A673 (cell line): ENCODE measurements around the gene SNRPA1. TPM values are rescaled to one million over a fixed set of nuclear protein-coding genes. Genes with fewer than 3 reads are reported as not detected.
A peak's percentile ranks its signal among the peaks of the same experiment; 100 is the strongest.

Experiments
- BruUV-seq: library from RNA; stranded (reverse); fragments of 400-500 nt; replicated peaks from 2 replicates; lab custom pipeline; 2021; lab: Mats Ljungman, UMichigan
- CTCF ChIA-PET: fragments of 300-600 bp; sonication (Branson Sonifier 250); formaldehyde crosslinking; loops from one replicate; lab custom pipeline; 2022; ENCODE audit warnings: antibody characterized with exemption; lab: Charles Lee
- POLR2A ChIA-PET: fragments of 300-600 bp; sonication (Branson Sonifier 250); formaldehyde crosslinking; loops from one replicate; lab custom pipeline; 2022; ENCODE audit warnings: antibody characterized with exemption; ENCODE audit not compliant: low non-redundant PET; lab: Charles Lee
- DNase-seq: peaks from one replicate; pipeline ENCODE4 v3.0.0-alpha.2; 2015; ENCODE audit warnings: low spot score
- H3K27ac ChIP-seq: fragments of 200-600 bp; sonication (generic); 2 replicates; pipeline ENCODE4 v1.5.1; 2016; ENCODE audit warnings: mixed run types, low read depth, mild to moderate bottlenecking, mixed read lengths, antibody characterized with exemption, low read length; ENCODE audit not compliant: poor library complexity, severe bottlenecking
- H3K27me3 ChIP-seq: fragments of 200-600 bp; sonication (generic); replicated peaks from 2 replicates; pipeline ENCODE4 v1.6.1; 2017; ENCODE audit warnings: mixed run types, low read depth, mild to moderate bottlenecking, mixed read lengths, antibody characterized with exemption, low read length; ENCODE audit not compliant: insufficient read depth, poor library complexity
- H3K36me3 ChIP-seq: fragments of 200-600 bp; sonication (generic); 2 replicates; pipeline ENCODE4 v1.6.1; 2016; ENCODE audit warnings: mixed run types, mild to moderate bottlenecking, mixed read lengths, antibody characterized with exemption, low read length; ENCODE audit not compliant: insufficient read depth, poor library complexity, severe bottlenecking
- H3K4me1 ChIP-seq: fragments of 200-600 bp; sonication (generic); 2 replicates; pipeline ENCODE4 v1.6.1; 2017; ENCODE audit warnings: mixed run types, mild to moderate bottlenecking, mixed read lengths, antibody characterized with exemption, low read length; ENCODE audit not compliant: insufficient read depth, poor library complexity, severe bottlenecking
- H3K4me3 ChIP-seq: fragments of 200-600 bp; sonication (generic); 2 replicates; pipeline ENCODE4 v1.5.1; 2016; ENCODE audit warnings: low read depth, mixed run types, mild to moderate bottlenecking, mixed read lengths, low read length; ENCODE audit not compliant: poor library complexity, severe bottlenecking
- H3K9me3 ChIP-seq: fragments of 200-600 bp; sonication (generic); 2 replicates; pipeline ENCODE4 v1.6.1; 2016; ENCODE audit warnings: mixed run types, low read depth, mild to moderate bottlenecking, mixed read lengths, antibody characterized with exemption, low read length; ENCODE audit not compliant: poor library complexity, severe bottlenecking
- CTCF ChIP-seq: fragments of 300-800, 200-600 bp; sonication (generic); conservative IDR thresholded peaks from 2 replicates; pipeline ENCODE4 v1.5.1; 2017; ENCODE audit warnings: low read depth, mild to moderate bottlenecking, antibody characterized with exemption, low read length, moderate library complexity, mixed read lengths
- EZH2 ChIP-seq: fragments of 200-600 bp; sonication (generic); IDR thresholded peaks from 2 replicates; pipeline ENCODE4 v1.6.1; 2017; ENCODE audit warnings: borderline replicate concordance, low read depth, mild to moderate bottlenecking, mixed read lengths, antibody characterized with exemption, low read length; ENCODE audit not compliant: poor library complexity, severe bottlenecking
- intact Hi-C: fragments of 100-400 bp; cut with micrococcal nuclease; formaldehyde crosslinking; loops from one replicate; pipeline ENCODE4 v1.10.0; 2022; ENCODE audit not compliant: unreplicated experiment
- total RNA-seq: library from RNA; stranded (reverse); gene quantifications from 2 replicates; pipeline ENCODE4 v1.2.3, GENCODE V29; 2021

SNRPA1 gene
- total RNA-seq, 1 experiment from 2014 or later, result 206 TPM

GRCh38 chr15:101322854-101323477 lies 27.9 kb upstream of the SNRPA1 start:
- Histone ChIP-seq H3K4me3 (no peak overlapping the region), H3K9me3 (no peaks in the 10 kb centered on the region), H3K27me3 (no peaks in the 10 kb centered on the region), H3K4me1 (peaks cover 6% of the 10 kb centered on the region), H3K36me3 (no peaks in the 10 kb centered on the region), H3K27ac (no peak overlapping the region)
- intact Hi-C loops, result no loop called here
- no TSS peak for BruUV-seq
- TF ChIP-seq EZH2 (no peak), CTCF (no peak)
- CTCF ChIA-PET, result no interaction called here
- no peak for DNase-seq
- POLR2A ChIA-PET, result no interaction called here

- Histone ChIP-seq H3K9me3 (no peaks in the 10 kb centered on the region), H3K27me3 (no peaks in the 10 kb centered on the region), H3K36me3 (no peaks in the 10 kb centered on the region), H3K27ac (no peak overlapping the region), H3K4me1 (peaks cover 6% of the 10 kb centered on the region), H3K4me3 (no peak overlapping the region)
- no peak for TF ChIP-seq CTCF
- TF ChIP-seq EZH2, result no peak
- ChIA-PET CTCF (no interaction called here), POLR2A (no interaction called here)
- intact Hi-C loops, result no loop called here
- no peak for DNase-seq
- BruUV-seq, result no TSS peak
Observed at GRCh38 chr15:101322016-101322695, 27.1 kb upstream of the SNRPA1 start.

GRCh38 chr15:101320501-101321052 lies 25.5 kb upstream of the SNRPA1 start:
- intact Hi-C loops, result no loop called here
- BruUV-seq, result no TSS peak
- CTCF ChIA-PET, result interaction anchor here (1.0 to 1.7 kb wide), 2 partner anchors 13 to 181 kb away, joined by 3 to 5 read pairs; no protein-coding TSS in a partner anchor
- DNase-seq, result peak; percentile 93
- H3K9me3 ChIP-seq, result no peaks in the 10 kb centered on the region
- no peaks in the 10 kb centered on the region for H3K36me3 ChIP-seq
- peaks cover 6% of the 10 kb centered on the region for H3K4me1 ChIP-seq
- TF ChIP-seq CTCF (peak; percentile 76), EZH2 (no peak)
- no peaks in the 10 kb centered on the region for H3K27me3 ChIP-seq
- H3K4me3 ChIP-seq, result peak overlapping the region; percentile 17
- peak overlapping the region; percentile 30 for H3K27ac ChIP-seq
- POLR2A ChIA-PET, result no interaction called here
